DOHH2 (cell line): ENCODE data around the gene B4GALNT4.
A peak's percentile ranks its signal among the peaks of the same experiment; 100 is the strongest.
"Not testable (repeated sequence)": the region's sequence is repeated elsewhere in the genome, so short reads cannot be mapped to it uniquely, and the experiment has no call there.

Experiments
- H3F3A ChIP-seq: fragments of 200-600 bp; sonication (generic), shearing (Covaris generic); 2 replicates; pipeline ENCODE4 v1.6.0; 2016; ENCODE audit warnings: antibody characterized with exemption, mild to moderate bottlenecking; ENCODE audit not compliant: control insufficient read depth, insufficient read depth
- H3K27ac ChIP-seq: fragments of 200-600 bp; sonication (generic); 2 replicates; pipeline ENCODE4 v1.5.1; 2014; ENCODE audit warnings: low read depth, mild to moderate bottlenecking, low read length, moderate library complexity
- H3K27me3 ChIP-seq: fragments of 200-600 bp; sonication (generic); 2 replicates; pipeline ENCODE4 v1.6.1; 2014; ENCODE audit warnings: mild to moderate bottlenecking, low read length, mixed read lengths; ENCODE audit not compliant: control insufficient read depth
- H3K36me3 ChIP-seq: fragments of 200-600 bp; sonication (generic); 2 replicates; pipeline ENCODE4 v1.6.1; 2014; ENCODE audit warnings: mild to moderate bottlenecking, low read length, moderate library complexity, mixed read lengths; ENCODE audit not compliant: control insufficient read depth
- H3K4me1 ChIP-seq: fragments of 200-600 bp; sonication (generic); 2 replicates; pipeline ENCODE4 v1.6.1; 2014; ENCODE audit warnings: mild to moderate bottlenecking, low read length, mixed read lengths; ENCODE audit not compliant: control insufficient read depth
- H3K4me2 ChIP-seq: fragments of 200-600 bp; sonication (generic); 2 replicates; pipeline ENCODE4 v1.6.0; 2014; ENCODE audit warnings: mild to moderate bottlenecking, low read length, moderate library complexity
- H3K4me3 ChIP-seq: fragments of 200-600 bp; sonication (generic); 2 replicates; pipeline ENCODE4 v1.5.1; 2014; ENCODE audit warnings: mild to moderate bottlenecking, low read length, mixed read lengths
- H3K79me2 ChIP-seq: fragments of 200-600 bp; sonication (generic); 2 replicates; pipeline ENCODE4 v1.6.1; 2014; ENCODE audit warnings: mild to moderate bottlenecking, low read length, mixed read lengths; ENCODE audit not compliant: control insufficient read depth
- H3K9me2 ChIP-seq: fragments of 200-600 bp; sonication (generic); replicated peaks from 2 replicates; pipeline ENCODE4 v1.6.1; 2014; ENCODE audit warnings: mild to moderate bottlenecking, low read length, mixed read lengths; ENCODE audit not compliant: control insufficient read depth
- H3K9me3 ChIP-seq: fragments of 200-600 bp; sonication (generic); 2 replicates; pipeline ENCODE4 v1.6.1; 2014; ENCODE audit warnings: antibody characterized with exemption, low read length, mixed read lengths; ENCODE audit not compliant: control insufficient read depth, insufficient read depth
- H4K20me1 ChIP-seq: fragments of 200-600 bp; sonication (generic); 2 replicates; pipeline ENCODE4 v1.6.0; 2014; ENCODE audit warnings: low read depth, mild to moderate bottlenecking, antibody characterized with exemption, low read length, moderate library complexity; ENCODE audit not compliant: control insufficient read depth, insufficient read depth
- CTCF ChIP-seq: fragments of 200-600 bp; sonication (generic); IDR thresholded peaks from one replicate; pipeline ENCODE4 v1.5.1; 2014; ENCODE audit warnings: antibody characterized with exemption, mild to moderate bottlenecking, low read depth, low read length; ENCODE audit not compliant: poor library complexity, severe bottlenecking
- EZH2phosphoT487 ChIP-seq: fragments of 200-600 bp; sonication (generic); IDR thresholded peaks from 2 replicates; pipeline ENCODE4 v1.6.1; 2017; ENCODE audit warnings: borderline replicate concordance, mild to moderate bottlenecking, antibody characterized with exemption, low read length, moderate library complexity, mixed read lengths

Gene B4GALNT4

GRCh38 chr11:369336-370018 lies at the start of gene B4GALNT4:
Gene B4GALNT4 (plus strand): TSS chr11:369499. CDS start chr11:369804, 305 bp downstream.
- Histone ChIP-seq H3K9me3 (peaks cover 7% of the 10 kb centered on the region; the same call in 1 of the 2 replicates), H3K4me1 (no peaks in the 10 kb centered on the region), H3K27ac (no peak within 1 kb of the TSS), H3K9me2 (no peaks in the 10 kb centered on the region), H3K79me2 (no peaks in the 10 kb centered on the region), H3K27me3 (no peaks in the 10 kb centered on the region), H3F3A (no peaks in the 10 kb centered on the region), H3K36me3 (no peaks in the 10 kb centered on the region), H3K4me2 (no peak within 1 kb of the TSS), H3K4me3 (no peak within 1 kb of the TSS), H4K20me1 (no peaks in the 10 kb centered on the region)
- TF ChIP-seq EZH2phosphoT487 (no peak), CTCF (no peak)

GRCh38 chr11:319888-320273 lies 49.4 kb upstream of the B4GALNT4 start:
- not testable (repeated sequence) for H3K36me3 ChIP-seq, H4K20me1 ChIP-seq, H3K9me2 ChIP-seq, H3K27me3 ChIP-seq, H3K9me3 ChIP-seq, H3K79me2 ChIP-seq, H3K4me3 ChIP-seq, H3F3A ChIP-seq, H3K27ac ChIP-seq, H3K4me2 ChIP-seq
- peaks cover 22% of the 10 kb centered on the region for H3K4me1 ChIP-seq

- no peaks in the 10 kb centered on the region for H3K79me2 ChIP-seq
- H3K9me2 ChIP-seq, result no peaks in the 10 kb centered on the region
- peak overlapping the region; percentile 30 for H3K4me2 ChIP-seq
- H3K36me3 ChIP-seq, result no peaks in the 10 kb centered on the region
- H3K4me3 ChIP-seq, result no peak overlapping the region
- H3K9me3 ChIP-seq, result peaks cover under 1% of the 10 kb centered on the region; the same call in 1 of the 2 replicates
- peaks cover 52% of the 10 kb centered on the region for H3K4me1 ChIP-seq
- TF ChIP-seq CTCF (no peak), EZH2phosphoT487 (no peak)
- no peaks in the 10 kb centered on the region for H4K20me1 ChIP-seq
- peaks cover 2% of the 10 kb centered on the region; the same call in 1 of the 2 replicates for H3K27me3 ChIP-seq
- peak overlapping the region; percentile 19 for H3K27ac ChIP-seq
- peaks cover 18% of the 10 kb centered on the region for H3F3A ChIP-seq
Observed at GRCh38 chr11:324156-324555, 45.1 kb upstream of the B4GALNT4 start.

GRCh38 chr11:324593-325517 lies 44.4 kb upstream of the B4GALNT4 start:
- Histone ChIP-seq H3K27ac (peak overlapping the region; percentile 19), H3K4me2 (peak overlapping the region; percentile 30), H3K4me1 (peaks cover 59% of the 10 kb centered on the region), H3F3A (peaks cover 25% of the 10 kb centered on the region)
- not testable (repeated sequence) for H3K4me3 ChIP-seq, H3K9me3 ChIP-seq, H3K9me2 ChIP-seq, H3K36me3 ChIP-seq, H3K79me2 ChIP-seq, H3K27me3 ChIP-seq, H4K20me1 ChIP-seq
